Endodermal cell (in vitro differentiated cells): ENCODE results near the gene PANX2. TPM values are rescaled to one million over a fixed set of nuclear protein-coding genes. Genes with fewer than 3 reads are reported as not detected.
A peak's percentile ranks its signal among the peaks of the same experiment; 100 is the strongest.

Source experiments
- DNase-seq: peaks from one replicate; pipeline ENCODE4 v3.0.0-alpha.2; 2017
- H3K27ac ChIP-seq: 2 replicates; pipeline ENCODE4 v1.5.1; 2013; ENCODE audit warnings: mild to moderate bottlenecking, low read depth, low read length, moderate library complexity
- H3K27me3 ChIP-seq: 2 replicates; pipeline ENCODE4 v1.6.1; 2013; ENCODE audit warnings: mild to moderate bottlenecking, low read length, moderate library complexity; ENCODE audit not compliant: insufficient read depth, control insufficient read depth, poor library complexity, severe bottlenecking
- H3K36me3 ChIP-seq: 2 replicates; pipeline ENCODE4 v1.7.0; 2013; ENCODE audit warnings: mild to moderate bottlenecking, low read length, moderate library complexity; ENCODE audit not compliant: control insufficient read depth, insufficient read depth
- H3K4me1 ChIP-seq: one replicate; pipeline ENCODE4 v1.7.0; 2013; ENCODE audit warnings: low read length; ENCODE audit not compliant: control insufficient read depth, insufficient read depth
- H3K4me3 ChIP-seq: 2 replicates; pipeline ENCODE4 v1.5.1; 2013; ENCODE audit warnings: mild to moderate bottlenecking, low read length, moderate library complexity
- H3K9ac ChIP-seq: 2 replicates; pipeline ENCODE4 v1.6.1; 2013; ENCODE audit warnings: mild to moderate bottlenecking, low read length, moderate library complexity; ENCODE audit not compliant: poor library complexity, severe bottlenecking; ENCODE audit errors: extremely low read depth
- H3K9me3 ChIP-seq: 2 replicates; pipeline ENCODE4 v1.6.1; 2013; ENCODE audit warnings: mild to moderate bottlenecking, low read length, moderate library complexity; ENCODE audit not compliant: control insufficient read depth
- H3K27ac Mint-ChIP-seq: 2 replicates; pipeline ENCODE4 v1.8.0; 2020; ENCODE audit warnings: mixed read lengths
- H3K27me3 Mint-ChIP-seq: 2 replicates; pipeline ENCODE4 v1.8.0; 2021; ENCODE audit warnings: mild to moderate bottlenecking, mixed read lengths; ENCODE audit not compliant: insufficient read depth
- H3K36me3 Mint-ChIP-seq: 2 replicates; pipeline ENCODE4 v1.8.0; 2020; ENCODE audit warnings: low read depth, mixed read lengths
- H3K4me1 Mint-ChIP-seq: 2 replicates; pipeline ENCODE4 v1.8.0; 2020; ENCODE audit warnings: mixed read lengths
- H3K4me3 Mint-ChIP-seq: 2 replicates; pipeline ENCODE4 v1.8.0; 2020; ENCODE audit warnings: mild to moderate bottlenecking, moderate library complexity, mixed read lengths
- H3K9me3 Mint-ChIP-seq: 2 replicates; pipeline ENCODE4 v1.8.0; 2020; ENCODE audit warnings: mild to moderate bottlenecking, mixed read lengths
- WGBS, 2 experiments: methylation state at CpG; one replicate each; pipeline versions ENCODE4 v1.1.5 to v1.1.7; 2013; ENCODE audit warnings: missing lambda C conversion rate in 2 of 2, mixed read lengths in 1 of 2; ENCODE audit not compliant: insufficient coverage in 1 of 2, insufficient read length in 1 of 2; 5-methylcytosine and 5-hydroxymethylcytosine counted together
- total RNA-seq, 2 donors: library from RNA; stranded (reverse); fragmentation: NEBNext Ultra II Directional in 1 of 2; extraction: Animal tissue kit (Norgen Biotek cat#: 25700) in 1 of 2; gene quantifications; 2 replicates in 1 of 2; 3 replicates in 1 of 2; pipeline ENCODE4 v1.2.1, GENCODE V29; 2021
- TF ChIP-seq, protein P1 (sequence below): fragments of 200-600 bp; sonication (generic); conservative IDR thresholded peaks from 2 replicates; pipeline ENCODE4 v1.5.0; 2021; ENCODE audit warnings: antibody characterized with exemption, mild to moderate bottlenecking

PANX2 gene
- total RNA-seq, 2 donors from 2014 or later = 8.8 to 11.2 TPM

DNA sequence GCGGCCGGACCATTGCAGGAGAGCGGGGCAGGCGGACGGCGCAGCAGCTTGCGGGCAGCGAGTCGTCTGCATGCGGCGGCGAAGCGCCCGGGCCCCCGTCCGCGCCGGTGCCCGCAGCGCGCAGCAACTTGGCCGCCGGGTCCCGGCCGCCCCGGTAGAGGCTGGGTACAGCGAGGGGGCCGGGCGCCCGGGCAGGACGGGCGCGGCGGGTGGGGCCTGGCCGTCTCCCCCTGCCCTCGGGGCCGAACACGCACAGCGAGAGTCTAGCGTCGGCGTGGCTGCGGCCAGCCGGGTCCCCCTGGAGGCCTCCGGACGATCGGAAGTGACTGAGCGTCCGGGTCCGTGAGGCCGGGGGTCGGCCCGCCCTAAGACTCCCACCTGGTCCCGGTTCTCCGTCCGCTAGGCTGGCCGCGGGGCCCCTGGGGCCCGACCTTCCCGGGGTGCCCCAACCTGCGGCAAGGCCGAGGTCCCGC, 14.4 kb downstream of the PANX2 start:
- H3K4me1 Mint-ChIP-seq = no peaks in the 10 kb centered on the region
- TF ChIP-seq, protein P1, sequence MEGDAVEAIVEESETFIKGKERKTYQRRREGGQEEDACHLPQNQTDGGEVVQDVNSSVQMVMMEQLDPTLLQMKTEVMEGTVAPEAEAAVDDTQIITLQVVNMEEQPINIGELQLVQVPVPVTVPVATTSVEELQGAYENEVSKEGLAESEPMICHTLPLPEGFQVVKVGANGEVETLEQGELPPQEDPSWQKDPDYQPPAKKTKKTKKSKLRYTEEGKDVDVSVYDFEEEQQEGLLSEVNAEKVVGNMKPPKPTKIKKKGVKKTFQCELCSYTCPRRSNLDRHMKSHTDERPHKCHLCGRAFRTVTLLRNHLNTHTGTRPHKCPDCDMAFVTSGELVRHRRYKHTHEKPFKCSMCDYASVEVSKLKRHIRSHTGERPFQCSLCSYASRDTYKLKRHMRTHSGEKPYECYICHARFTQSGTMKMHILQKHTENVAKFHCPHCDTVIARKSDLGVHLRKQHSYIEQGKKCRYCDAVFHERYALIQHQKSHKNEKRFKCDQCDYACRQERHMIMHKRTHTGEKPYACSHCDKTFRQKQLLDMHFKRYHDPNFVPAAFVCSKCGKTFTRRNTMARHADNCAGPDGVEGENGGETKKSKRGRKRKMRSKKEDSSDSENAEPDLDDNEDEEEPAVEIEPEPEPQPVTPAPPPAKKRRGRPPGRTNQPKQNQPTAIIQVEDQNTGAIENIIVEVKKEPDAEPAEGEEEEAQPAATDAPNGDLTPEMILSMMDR = no peak
- peaks cover 1% of the 10 kb centered on the region for H3K36me3 Mint-ChIP-seq
- no peak overlapping the region for H3K27ac ChIP-seq
- H3K36me3 ChIP-seq = peaks cover 6% of the 10 kb centered on the region
- no peak overlapping the region for H3K9ac ChIP-seq
- 43 to 62% methylated on average over 25 to 63 of the region's 63 CpGs for WGBS, 2 experiments
- peak; percentile 76 for DNase-seq
- H3K4me3 ChIP-seq = peak overlapping the region; percentile 69
- H3K4me1 ChIP-seq = peaks cover 4% of the 10 kb centered on the region
- H3K27ac Mint-ChIP-seq = no peak overlapping the region
- no peaks in the 10 kb centered on the region for H3K27me3 ChIP-seq
- no peaks in the 10 kb centered on the region for H3K9me3 ChIP-seq
- H3K4me3 Mint-ChIP-seq = peak overlapping the region; percentile 82
- H3K27me3 Mint-ChIP-seq = peaks cover 3% of the 10 kb centered on the region
- no peaks in the 10 kb centered on the region for H3K9me3 Mint-ChIP-seq

DNA sequence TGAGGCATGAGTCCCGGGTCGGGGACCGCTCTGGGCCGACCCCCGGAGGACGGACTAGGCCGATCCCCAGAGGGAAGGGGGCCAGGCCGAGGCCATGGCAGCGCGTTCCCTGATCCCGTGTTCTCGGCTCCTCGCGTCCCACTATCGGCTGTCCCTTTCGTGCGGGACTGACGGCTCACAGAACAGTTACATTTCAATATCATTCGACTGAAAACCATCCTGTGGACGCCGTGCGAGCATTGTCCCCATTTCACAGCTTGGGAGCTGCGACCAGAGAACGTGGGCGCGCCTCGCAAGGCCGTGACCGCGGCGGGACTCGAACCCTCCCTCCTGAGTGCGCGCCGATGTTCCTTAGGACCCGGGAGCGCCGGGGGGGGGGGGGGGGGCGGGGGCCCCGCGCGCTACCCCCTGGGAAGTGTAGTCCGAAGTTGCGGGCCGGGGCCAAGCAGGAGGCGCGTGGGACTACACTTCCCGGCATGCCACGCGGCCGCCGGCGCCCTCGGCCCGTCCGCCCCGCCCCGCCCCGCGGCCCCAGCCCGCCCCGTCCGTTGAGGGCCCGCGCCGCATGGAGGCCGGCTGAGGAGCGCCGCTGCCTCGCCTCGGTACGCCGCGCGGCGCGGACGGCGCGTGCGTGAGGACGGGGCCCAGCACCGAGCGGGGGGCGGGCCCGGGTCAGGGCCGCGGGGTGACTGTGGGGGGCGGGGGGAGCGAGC, 15.0 kb downstream of the PANX2 start, which contains the start of gene TRABD:
Gene TRABD, plus strand, starts transcription at position 539 of the 713 bp plus-strand sequence. CDS start 7,148 bp downstream, outside the sequence.
- H3K27me3 ChIP-seq = no peaks in the 10 kb centered on the region
- H3K9me3 ChIP-seq = no peaks in the 10 kb centered on the region
- TF ChIP-seq, protein P1 = no peak
- no peaks in the 10 kb centered on the region for H3K4me1 Mint-ChIP-seq
- H3K27me3 Mint-ChIP-seq = peaks cover 3% of the 10 kb centered on the region
- 8 to 48% methylated on average over 14 to 72 of the region's 90 CpGs for WGBS, 2 experiments
- peak within 1 kb of the TSS; percentile 82 for H3K4me3 Mint-ChIP-seq
- peaks cover 4% of the 10 kb centered on the region for H3K4me1 ChIP-seq
- H3K9me3 Mint-ChIP-seq = no peaks in the 10 kb centered on the region
- H3K36me3 Mint-ChIP-seq = peaks cover 1% of the 10 kb centered on the region
- peak within 1 kb of the TSS; percentile 85 for H3K4me3 ChIP-seq
- H3K36me3 ChIP-seq = peaks cover 6% of the 10 kb centered on the region
- H3K27ac ChIP-seq = no peak within 1 kb of the TSS
- DNase-seq = peak; percentile 97
- peak within 1 kb of the TSS; percentile 57 for H3K9ac ChIP-seq
- H3K27ac Mint-ChIP-seq = peak within 1 kb of the TSS; percentile 86

DNA sequence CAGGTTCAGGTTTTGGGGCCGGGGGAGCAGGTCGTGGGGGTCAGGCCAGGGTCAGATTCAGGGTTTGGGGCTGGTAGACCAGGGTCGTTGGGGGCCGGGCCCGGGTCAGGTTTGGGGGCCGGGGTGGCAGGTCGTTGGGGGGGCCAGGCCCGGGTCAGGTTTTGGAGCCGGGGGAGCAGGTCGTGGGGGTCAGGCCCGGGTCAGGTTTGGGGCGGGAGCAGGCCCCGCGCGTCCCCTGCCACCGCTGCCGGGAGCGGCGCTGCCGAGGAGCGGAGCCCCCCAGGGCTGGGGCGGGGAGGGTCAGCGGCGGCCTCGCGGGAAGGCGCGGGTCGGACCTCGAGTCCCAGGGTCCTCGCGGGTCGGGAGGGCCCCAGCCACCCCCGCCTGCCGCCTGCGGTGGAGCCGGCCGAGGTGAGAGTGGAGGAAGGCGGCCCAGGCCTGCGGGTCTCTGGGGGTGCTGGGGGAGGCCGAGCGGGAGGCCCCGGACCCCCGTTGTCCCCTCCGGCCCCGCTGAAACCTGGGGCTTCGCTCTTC, 15.7 kb downstream of the PANX2 start:
- peaks cover 3% of the 10 kb centered on the region for H3K27me3 Mint-ChIP-seq
- Histone ChIP-seq H3K27me3 (no peaks in the 10 kb centered on the region), H3K9me3 (no peaks in the 10 kb centered on the region), H3K27ac (no peak overlapping the region), H3K36me3 (peaks cover 6% of the 10 kb centered on the region), H3K4me1 (peaks cover 4% of the 10 kb centered on the region), H3K9ac (peak overlapping the region; percentile 57), H3K4me3 (peak overlapping the region; percentile 85)
- peak overlapping the region; percentile 82 for H3K4me3 Mint-ChIP-seq
- H3K9me3 Mint-ChIP-seq = no peaks in the 10 kb centered on the region
- no peaks in the 10 kb centered on the region for H3K4me1 Mint-ChIP-seq
- DNase-seq = no peak
- 1 to 2% methylated on average over 17 to 47 of the region's 47 CpGs for WGBS, 2 experiments
- peak overlapping the region; percentile 86 for H3K27ac Mint-ChIP-seq
- H3K36me3 Mint-ChIP-seq = peaks cover 2% of the 10 kb centered on the region
- TF ChIP-seq, protein P1 = no peak
